GM18951 (cell line): ENCODE data around the gene CRADD.
"Not testable (repeated sequence)": the region's sequence is repeated elsewhere in the genome, so short reads cannot be mapped to it uniquely, and the experiment has no call there.

Experiments
- POLR2A ChIP-seq: IDR thresholded peaks from 4 replicates; pipeline ENCODE4 v1.6.1; 2011; ENCODE audit warnings: mild to moderate bottlenecking; ENCODE audit not compliant: insufficient read length, insufficient read depth; ENCODE audit errors: extremely low read depth
- in situ Hi-C: fragments of 300-500 bp; cut with MboI; formaldehyde crosslinking; loops from one replicate; pipeline ENCODE4 v1.12.0; 2022; ENCODE audit warnings: low sequenced_read_pairs, mixed read lengths, inconsistent platforms; ENCODE audit not compliant: unreplicated experiment

The CRADD gene

GRCh38 chr12:93865751-93866150 lies 188.6 kb downstream of the CRADD start:
- in situ Hi-C loops: no loop called here
- TF ChIP-seq POLR2A: no peak

GRCh38 chr12:93868771-93869170 lies 191.6 kb downstream of the CRADD start:
- TF ChIP-seq POLR2A: no peak

GRCh38 chr12:93870020-93870795 lies 193.0 kb downstream of the CRADD start:
- in situ Hi-C loops: no loop called here
- TF ChIP-seq POLR2A: no peak

More at GRCh38 chr12:93868771-93869170, 191.6 kb downstream of the CRADD start:
- in situ Hi-C loops: no loop called here

DNA sequence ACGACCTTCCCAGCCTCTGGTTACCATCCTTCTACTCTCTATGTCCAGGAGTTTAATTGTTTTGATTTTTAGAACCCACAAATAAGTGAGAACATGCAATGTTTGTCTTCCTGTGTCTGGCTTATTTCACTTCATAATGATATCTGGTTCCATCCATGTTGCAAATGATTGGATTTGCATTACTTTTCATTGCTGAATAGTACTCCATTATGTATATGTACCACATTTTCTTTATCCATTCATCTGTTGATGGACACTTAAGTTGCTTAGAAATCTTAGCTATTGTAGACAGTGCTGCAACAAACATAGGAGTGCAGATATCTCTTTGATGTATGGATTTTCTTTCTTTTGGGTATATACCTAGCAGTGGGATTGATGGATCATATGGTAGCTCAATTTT lies 194.4 kb downstream of the CRADD start:
- in situ Hi-C loops: not testable (repeated sequence)

DNA sequence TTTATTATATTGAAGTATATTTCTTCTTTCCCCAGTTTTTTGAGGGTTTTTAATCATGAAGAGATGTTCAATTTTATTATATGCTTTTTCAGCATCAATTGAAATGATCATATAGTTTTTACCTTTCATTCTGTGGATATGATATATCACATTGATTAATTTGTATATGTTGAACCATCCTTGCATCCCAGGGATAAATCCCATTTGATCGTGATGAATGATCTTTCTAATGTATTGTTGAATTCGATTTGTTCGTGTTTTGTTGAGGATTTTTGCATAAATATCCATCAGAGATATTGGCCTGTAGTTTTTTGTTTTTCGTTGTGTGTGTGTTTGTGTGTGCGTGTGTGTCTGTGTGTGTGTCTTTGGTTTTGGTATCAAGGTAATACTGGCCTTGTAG lies 196.4 kb downstream of the CRADD start:
- TF ChIP-seq POLR2A: no peak
- in situ Hi-C loops: no loop called here

GRCh38 chr12:93875157-93875556 lies 198.0 kb downstream of the CRADD start:
- in situ Hi-C loops: no loop called here

DNA sequence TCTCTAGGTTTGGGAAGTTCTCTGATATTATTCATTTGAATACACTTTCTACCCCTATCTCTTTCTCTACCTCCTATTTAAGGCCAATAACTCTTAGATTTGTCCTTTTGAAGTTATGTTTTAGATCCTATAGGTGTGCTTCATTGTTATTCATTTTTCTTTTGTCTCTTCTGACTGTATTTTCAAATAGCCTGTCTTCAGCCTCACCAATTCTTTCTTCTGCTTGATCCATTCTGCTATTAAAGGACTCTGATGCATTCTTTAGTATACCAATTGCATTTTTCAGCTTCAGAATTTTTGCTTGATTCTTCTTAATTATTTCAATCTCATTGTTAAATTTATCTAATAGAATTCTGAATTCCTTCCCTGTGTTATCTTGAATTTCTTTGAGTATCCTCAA lies 199.2 kb downstream of the CRADD start:
- in situ Hi-C loops: no loop called here
- no peak for TF ChIP-seq POLR2A

More at GRCh38 chr12:93875157-93875556, 198.0 kb downstream of the CRADD start:
- no peak for TF ChIP-seq POLR2A

GRCh38 chr12:93877446-93877845 lies 200.3 kb downstream of the CRADD start:
- in situ Hi-C loops: no loop called here

GRCh38 chr12:93879476-93880421 lies 202.6 kb downstream of the CRADD start:
- in situ Hi-C loops: no loop called here
- no peak for TF ChIP-seq POLR2A

More at GRCh38 chr12:93877446-93877845, 200.3 kb downstream of the CRADD start:
- no peak for TF ChIP-seq POLR2A

- in situ Hi-C loops: no loop called here
- TF ChIP-seq POLR2A: no peak
Observed at GRCh38 chr12:93880853-93881522, 203.8 kb downstream of the CRADD start.

DNA sequence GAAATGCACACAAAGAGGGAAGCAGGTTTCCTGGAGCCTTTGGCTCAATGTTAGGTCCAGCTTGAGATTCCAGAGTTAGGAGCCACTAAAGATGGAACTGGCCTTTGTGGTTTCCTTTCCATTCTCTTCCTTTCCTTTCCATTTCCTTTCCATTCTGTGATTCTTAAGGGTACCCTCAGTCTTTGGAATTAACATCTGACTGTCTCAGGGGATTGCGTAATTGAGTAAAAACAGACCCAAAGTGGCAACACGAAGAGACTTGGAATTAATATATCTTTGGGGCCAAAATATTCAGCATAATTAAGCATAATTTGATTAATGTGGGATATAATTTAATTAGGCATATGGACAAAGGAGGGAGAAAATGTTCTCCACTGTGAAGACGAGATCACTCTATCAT lies 205.6 kb downstream of the CRADD start:
- in situ Hi-C loops: no loop called here

DNA sequence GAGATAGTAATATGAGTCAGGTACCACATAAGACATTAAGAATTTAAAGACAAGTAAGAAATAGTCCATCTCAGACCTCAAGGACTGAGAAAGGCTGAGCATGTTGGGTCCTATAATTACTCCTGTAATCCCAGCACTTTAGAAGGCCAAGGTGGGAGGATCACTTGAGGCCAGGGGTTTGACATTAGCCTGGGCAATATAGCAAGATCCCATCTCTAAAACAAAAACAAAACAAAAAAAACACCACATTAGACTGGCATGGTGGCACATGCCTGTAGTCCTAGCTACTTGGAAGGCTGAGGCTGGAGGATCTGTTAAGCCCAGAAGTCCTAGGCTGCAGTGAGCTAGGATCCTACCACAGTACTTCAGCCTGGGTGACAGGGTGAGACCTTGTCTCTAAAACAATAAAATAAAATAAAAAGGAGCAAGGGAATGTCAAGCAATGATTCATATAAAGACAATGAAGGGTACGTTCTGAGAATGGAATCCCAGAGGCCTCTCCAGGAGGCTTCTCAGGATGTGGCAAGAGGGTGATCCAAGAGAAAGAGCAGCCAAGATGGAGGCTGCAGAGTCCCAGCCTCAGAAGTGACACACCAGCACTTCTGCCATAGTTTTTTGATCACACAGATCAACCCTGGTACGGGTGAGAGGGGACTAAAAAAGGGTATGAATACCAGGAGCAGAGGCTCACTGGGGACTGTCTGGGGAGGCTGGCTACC lies 206.4 kb downstream of the CRADD start:
- in situ Hi-C loops: no loop called here
- no peak for TF ChIP-seq POLR2A

More for the DNA sequence above, 205.6 kb downstream of the CRADD start:
- TF ChIP-seq POLR2A: no peak
